ENCODE results near the gene CEP68.

CEP68 gene

DNA sequence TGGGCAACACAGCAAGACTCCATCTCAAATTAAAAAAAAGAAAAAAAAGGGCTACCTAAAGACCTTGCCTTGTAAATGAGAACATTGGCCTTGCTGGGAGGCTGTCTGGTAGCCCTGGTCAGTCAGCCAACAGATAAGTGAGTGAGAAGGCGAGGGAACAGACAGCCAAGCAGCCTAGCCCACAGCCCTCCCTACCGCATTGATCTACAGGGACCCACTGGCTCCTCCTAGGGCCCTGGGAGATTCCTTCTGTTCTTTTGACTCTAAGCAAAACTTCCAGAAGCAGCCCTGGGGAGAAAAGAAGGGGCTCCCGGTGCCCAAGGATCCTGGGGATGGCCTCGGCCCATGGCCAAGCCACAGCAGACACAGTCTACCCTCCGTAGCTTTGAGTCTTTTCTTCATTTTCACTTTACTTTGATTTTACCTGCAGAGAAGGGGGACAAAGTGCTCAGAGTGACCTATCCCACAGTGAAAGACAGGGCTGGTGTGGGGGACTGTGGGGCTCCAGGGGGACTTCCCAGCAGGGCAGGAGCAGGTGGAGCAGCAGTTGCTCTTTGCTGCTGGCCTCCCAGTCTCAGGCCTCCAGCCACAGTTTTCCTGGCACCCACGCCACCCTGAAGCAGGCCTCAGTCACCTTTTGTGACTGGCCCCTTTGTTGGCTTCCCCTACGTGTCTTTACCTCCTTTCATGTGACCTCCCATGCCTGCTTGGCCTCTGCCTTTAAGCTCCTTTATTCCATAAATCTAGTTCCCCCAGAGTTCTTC is 5.1 kb downstream of the CEP68 start:
- DNase-seq: no peak

DNA sequence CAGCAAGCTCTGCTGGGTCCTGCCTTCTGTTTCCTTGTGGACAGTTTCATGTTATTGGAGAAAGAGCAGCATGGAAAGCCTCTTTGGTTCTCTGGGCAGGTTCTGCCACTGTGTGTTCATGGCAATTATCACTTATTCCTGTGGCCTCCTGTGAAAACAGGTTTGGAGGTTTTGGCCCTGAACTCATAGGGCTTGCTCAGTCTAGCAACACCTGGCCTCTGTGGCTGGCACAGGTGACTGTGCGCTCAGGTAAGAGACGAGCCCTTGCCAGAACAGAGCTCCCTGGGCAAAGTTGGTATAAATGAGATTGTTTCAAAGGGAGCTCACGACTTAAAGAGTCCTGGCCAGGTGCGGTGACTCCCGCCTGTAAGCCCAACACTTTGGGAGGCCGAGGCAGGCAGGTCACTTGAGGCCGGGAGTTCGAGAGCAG is 5.7 kb downstream of the CEP68 start:
- DNase-seq: no peak

DNA sequence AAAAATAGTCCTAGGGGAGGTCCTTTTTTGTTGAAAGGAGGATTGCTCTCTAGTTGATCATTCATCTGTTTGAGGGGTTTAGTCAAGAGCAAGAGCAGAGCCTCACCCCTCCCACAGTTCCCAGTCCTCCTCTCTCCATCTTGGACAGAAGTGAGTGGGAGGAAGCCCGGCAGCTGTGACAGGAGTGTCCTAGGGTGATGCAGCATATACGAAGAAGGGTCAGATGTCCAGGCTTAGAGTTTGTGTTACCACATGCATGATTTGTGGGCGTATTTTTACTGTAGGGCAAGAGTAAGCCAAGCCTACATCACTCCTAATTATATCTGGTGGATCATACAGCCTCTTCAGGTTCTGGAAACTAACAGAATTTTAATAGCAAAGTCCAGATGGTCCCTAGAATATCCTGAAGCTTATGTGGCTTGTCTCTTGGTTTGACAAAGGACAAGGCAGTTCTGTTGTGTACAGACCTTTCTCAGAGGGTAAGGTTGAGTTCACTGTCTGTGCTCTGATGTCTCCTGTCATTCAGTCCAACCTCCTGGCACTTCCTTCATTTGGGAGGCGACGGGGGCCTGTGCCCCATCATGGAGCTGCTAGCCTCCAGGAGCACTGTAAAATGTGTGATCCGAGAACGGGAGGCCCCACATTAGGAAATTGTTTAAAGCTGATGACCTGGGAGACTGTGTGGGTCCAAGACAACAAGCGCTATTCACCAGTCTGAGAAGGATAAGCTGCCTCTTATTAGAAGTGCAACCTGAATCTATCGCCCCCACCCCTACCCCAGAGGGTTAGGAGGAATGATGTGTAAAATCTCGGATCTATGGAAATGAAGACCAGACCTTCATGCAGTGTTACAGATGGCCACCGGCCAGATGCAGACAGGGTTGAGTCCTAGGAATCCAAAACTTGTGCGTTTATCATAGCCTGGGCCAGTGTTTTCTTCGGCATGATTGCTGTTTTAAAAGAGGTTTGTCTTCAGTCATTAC is 6.9 kb downstream of the CEP68 start:
- no peak for DNase-seq

DNA sequence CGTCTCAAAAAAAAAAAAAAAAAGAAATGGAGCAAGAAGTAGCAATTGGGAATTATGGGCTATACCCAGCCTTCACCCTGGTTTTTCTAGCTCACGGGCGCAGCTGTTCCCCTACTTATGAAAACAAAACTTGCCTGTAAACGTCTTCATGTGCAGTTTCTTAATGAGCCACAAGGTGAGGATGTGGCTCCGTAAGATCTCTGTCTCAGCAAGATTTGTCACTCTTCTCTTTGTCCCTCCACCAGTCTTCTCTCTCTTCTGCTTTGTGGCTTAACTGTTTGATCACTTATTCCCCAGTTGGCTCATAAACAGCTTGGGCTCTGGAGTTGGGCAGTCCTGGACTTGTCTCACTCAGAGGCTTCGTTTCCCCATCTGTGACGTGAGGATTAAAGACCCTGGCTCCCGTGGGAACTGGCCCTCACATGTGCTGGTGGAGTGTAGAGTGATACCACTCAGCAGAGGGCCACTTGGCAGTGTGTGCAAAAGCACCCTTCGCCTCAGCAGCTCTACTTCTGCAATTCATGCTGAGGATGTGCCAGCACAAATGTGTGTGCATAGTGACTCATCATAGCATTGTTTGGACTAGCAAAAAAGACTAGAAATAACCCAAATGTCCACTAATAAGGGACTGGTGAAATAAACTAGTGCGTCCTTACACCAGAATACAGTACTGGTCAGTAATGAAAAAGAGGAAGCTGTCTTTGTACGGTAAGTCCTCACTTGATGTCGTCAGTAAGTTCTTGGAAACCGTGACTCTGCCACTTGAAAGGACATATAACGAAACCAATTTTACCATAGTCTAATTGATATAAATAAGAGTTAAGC is 8.7 kb downstream of the CEP68 start:
- peak; percentile 74 for DNase-seq

DNA sequence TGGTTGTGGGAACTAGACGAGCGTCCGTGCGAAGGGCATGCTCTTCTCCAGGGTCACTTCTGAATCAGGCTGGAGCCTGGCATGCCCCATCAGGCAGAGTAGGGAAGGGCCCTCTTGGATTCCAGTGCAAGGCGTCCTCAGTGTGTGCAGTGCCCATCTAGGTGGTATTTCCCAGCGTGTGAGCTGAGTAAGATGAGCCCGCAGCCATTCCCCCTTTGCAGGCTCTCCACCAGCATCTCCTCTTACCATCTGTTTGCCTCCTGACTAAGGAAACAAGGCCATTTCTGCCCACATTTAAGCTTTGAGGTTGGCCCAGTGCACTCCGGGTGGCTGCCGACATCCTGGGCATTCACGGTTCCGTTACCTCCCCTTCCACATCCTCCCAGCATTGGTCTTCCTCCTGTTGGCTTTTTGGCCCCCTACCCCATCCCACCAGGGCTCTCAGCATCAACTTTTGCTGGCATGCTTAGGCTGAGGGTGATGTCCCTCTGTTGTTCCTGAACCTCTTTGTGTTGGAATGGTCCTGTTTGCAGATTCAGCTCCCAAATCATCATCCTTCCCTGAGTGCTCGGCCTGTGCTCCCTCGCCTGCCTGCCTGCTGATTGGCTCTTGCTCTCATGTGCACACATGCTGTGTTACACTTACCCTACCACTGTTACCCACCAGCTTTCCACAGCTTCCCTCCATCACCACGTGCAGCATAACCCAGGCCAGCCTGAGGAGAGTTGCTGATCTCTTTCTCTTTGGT is 11.8 kb downstream of the CEP68 start:
- DNase-seq: no peak

DNA sequence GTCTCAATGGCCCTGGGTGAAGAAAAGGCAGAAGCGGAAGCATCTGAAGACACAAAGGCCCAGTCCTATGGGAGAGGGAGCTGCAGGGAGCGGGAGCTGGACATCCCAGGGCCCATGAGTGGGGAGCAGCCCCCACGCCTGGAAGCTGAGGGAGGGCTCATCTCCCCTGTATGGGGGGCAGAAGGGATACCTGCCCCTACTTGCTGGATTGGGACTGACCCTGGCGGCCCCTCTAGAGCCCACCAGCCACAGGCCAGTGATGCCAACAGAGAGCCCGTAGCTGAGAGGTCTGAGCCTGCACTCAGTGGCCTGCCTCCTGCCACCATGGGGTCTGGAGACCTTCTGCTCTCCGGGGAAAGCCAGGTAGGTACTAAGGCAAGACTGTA is 13.2 kb downstream of the CEP68 start:
- DNase-seq: no peak

DNA sequence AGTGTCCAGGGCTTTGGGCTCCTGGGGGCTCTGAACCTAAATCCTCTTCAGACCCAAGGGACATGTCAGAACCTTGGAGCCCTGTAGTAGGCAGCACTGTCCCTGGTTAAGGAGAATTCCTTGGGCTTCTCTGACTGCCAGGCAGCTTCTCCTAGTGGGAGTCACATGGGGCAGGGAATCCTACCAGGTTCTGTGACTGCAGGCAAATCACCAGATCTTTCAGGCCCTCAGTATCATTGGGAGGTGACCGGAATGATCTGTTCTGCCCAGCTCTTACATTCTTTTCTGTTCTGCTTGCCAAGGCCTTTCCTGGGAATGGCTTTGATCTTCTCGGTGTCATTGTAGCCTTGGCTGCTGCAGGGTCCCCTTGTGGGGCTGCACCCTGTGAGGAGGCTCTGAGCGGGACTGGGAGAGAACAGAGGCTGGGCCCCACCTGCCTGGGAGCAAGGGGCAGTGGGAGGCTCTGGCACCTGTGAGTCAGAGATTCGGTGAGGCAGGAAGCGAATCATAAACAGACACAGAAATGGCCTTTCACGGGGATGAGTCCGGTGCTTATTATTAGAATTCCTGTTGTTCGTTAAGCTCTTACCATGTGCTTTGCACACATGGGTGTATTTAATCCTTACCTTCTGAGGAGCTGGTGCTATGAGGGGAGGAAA is 14.1 kb downstream of the CEP68 start:
- no peak for DNase-seq

DNA sequence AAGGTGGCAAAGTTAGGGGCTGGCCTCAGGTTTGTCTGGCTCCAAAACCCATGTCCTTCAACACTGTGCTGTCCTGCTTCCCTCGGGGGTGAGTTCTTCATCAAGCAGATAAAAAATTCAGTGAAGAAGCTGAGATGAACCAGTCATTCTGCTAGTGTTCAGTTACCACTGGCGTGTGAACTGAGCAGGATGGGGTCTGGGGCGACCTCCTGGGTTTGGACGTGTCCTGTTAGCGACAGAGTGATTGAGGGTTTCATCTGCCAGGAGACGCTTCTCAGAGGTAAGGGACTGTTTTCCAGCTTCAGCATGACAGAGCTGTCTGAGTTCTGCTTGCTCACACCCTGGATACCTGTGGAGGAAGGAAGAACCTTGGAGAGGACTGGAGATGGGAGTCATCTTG is 14.6 kb downstream of the CEP68 start:
- DNase-seq: no peak

DNA sequence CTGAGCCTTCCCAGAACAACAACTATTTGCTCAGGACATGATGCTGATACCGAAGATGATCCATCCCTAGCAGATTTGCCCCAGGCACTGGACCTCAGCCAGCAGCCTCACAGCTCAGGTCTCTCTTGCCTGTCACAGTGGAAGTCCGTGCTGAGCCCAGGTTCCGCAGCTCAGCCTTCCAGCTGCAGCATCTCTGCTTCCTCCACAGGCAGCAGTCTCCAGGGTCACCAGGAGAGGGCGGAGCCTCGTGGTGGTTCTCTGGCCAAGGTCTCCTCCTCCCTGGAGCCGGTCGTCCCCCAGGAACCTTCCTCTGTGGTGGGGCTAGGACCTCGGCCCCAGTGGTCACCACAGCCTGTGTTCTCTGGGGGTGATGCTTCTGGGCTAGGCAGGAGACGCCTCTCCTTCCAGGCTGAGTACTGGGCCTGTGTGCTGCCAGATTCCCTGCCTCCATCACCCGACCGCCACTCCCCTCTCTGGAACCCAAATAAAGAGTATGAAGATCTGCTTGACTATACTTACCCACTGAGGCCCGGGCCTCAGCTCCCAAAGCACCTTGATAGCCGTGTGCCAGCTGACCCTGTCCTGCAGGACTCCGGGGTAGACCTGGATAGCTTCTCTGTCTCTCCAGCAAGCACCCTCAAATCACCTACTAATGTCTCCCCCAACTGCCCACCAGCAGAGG is 15.4 kb downstream of the CEP68 start:
- DNase-seq: no peak

DNA sequence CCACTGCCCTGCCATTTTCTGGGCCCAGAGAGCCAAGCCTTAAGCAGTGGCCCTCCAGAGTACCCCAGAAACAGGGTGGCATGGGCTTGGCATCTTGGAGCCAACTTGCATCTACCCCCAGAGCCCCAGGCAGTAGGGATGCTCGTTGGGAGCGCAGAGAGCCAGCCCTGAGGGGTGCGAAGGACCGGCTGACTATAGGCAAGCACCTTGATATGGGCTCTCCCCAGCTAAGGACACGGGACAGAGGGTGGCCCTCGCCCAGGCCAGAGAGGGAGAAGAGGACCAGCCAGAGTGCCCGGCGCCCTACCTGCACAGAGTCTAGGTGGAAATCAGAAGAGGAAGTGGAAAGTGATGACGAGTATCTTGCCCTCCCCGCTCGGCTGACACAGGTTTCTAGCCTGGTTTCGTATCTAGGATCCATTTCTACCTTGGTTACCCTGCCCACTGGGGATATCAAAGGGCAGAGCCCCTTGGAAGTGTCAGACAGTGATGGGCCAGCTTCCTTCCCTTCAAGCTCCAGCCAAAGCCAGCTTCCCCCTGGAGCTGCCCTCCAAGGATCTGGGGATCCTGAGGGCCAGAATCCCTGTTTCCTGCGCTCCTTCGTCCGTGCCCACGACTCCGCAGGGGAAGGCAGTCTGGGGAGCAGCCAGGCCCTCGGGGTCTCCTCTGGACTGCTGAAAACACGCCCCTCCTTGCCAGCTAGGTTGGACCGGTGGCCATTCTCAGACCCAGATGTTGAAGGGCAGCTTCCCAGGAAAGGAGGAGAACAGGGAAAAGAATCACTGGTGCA is 16.2 kb downstream of the CEP68 start:
- DNase-seq: no peak

DNA sequence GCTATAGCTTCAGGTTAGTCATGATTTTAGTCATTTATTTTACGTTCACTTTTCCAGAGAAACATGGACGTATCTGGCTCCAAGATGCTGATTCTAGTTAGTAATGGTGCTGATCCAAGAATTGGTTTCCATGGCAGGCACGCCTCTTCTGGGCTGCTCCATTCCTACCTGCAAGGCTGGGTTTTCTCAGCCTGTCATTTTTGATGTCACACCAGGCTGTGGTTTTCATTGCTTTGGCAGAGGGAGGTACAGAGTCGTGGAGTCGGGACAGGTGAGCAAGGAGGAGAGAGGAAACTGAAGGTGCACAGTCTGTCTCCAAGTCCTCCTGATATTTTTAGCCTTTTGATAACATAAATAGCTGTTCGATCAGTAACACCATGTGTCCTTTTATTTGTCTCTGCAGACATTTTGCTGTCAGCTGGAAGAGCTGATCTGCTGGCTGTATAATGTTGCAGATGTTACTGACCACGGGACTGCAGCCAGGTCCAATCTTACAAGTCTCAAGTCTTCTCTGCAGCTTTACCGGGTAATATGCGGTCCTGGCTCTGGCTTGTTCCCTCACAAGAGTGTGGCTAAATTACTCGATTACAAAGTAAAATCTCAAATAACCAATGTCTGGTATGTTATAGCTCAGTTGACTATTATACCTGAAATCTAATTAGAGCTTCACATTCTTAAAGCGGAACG is 17.8 kb downstream of the CEP68 start:
- no peak for DNase-seq

DNA sequence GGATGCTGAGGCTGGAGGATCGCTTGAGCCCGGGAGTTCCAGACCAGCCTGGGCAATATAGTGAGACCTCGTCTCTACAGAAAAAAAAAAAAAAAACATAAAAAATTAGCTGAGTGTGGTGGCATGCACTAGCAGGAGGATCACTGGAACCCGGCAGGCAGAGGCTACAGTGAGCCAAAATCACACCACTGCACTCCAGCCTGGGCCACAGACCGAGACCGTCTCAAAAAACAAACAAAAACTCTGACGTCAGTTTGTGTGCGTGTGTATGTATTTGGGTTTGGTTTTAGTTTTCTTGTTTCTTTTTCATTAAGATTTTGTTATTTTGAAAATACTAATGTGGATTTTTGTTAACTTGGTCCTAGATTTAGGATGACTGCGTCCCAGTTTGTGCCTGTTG is 19.0 kb downstream of the CEP68 start:
- DNase-seq: no peak

DNA sequence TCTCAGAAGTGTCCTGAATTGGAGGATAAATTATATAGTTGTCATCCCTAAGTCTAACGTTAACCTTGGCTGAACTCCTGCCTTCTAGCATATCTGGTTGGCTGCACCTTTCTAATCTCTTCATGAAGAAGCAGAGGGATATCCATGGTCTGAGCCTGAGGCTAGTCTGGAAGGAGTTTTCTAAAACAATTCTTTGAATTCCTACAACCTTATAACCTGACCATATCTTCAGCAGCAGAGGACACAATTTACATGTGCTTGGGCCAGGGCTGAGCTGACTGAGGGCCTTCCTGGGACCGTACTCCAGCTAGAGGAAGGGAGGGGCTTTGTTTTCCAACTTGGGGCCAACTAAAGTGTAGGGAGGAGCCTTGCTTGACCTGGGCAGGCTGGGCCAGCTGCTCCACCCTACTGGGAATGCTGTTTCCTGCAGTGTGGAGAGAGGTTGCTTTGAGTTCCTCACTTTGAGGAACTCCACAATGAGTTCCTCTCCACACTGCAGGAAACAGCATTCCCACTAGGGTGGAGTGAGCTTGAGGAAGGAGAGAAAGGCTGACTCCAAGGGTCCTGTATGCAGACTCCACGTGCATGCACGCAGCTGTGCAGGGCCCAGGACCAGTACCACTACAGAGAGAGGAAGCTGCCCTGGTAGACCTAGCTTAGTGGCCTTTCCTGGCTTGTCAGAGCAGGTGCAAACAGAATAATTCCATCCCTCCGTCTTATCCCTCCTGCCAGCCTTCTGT is 19.6 kb downstream of the CEP68 start:
- DNase-seq: no peak

DNA sequence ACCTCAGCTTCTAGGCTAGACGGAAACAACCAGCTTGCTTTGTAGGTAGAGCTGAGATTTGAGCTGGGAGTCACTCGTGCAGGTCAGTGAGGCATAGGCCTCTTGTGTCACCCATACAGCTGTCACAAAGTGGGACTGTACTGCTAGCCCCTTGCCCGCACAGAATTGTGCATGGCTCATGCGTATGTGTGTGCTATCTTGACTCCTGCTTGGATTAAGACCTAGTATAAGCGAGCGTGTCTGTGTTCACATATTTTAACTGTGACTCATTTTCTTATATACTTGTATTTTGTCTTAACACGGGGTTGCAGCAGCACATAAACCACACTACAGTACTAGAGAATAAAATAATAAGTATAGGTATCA is 20.1 kb downstream of the CEP68 start:
- DNase-seq: no peak

DNA sequence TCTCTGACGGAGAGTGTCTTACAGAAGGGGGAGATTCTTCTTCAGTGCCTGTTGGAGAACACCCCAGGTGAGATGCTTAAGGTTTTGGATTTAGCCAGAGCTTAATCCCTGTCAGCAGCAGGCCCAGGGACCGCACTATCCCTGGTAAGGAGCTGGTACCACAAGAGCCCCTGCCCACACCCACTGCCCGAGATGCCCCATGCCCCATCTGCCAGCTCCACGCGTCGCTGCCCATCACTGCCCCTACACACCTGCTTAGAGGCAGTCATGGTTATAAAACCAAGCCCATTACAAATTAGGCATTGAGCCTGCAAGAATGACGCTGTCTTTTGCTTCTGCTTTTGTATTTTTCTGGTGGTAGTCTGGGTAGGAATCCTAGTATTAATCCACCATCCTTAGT is 21.7 kb downstream of the CEP68 start:
- DNase-seq: no peak

DNA sequence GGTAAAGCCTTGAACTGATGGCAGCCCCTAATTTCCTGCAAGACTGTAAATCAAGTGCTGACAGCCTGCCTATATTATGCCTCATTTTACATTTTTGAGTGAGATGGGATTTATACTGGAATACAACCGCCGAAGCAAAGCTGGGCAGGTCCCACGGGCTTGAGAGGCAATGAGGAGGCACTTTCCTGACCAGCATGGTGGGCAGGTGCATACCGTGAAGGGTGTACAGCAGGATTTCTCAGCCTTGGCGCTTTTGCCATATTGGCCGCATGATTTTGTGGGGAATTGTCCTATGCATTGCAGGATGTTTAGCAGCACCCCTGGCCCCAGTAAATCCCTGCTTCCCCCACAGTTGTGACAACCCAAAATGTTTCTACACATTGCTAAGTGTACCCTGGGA is 22.8 kb downstream of the CEP68 start:
- DNase-seq: no peak

DNA sequence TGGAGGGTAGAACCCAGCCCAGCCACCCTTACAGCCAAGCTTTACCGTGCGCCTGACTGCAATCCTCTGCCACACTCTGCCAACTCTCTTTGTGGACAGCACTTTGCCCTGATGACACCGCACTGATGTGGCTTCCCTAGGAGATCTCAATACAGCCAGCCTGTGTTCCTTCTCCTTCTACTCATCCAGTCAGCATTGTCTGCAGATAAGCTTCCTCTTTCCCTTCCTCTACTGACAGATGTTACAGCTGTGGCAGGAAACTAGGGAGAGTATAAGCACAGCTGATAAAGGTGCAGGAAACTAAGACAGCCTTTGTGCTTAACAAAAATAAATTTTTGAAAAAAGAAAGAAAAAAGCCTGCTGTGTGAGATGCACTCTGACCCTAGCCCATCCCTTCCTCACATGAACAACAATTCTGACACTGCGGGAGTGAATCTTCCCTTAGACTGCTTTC is 25.0 kb downstream of the CEP68 start:
- no peak for DNase-seq

DNA sequence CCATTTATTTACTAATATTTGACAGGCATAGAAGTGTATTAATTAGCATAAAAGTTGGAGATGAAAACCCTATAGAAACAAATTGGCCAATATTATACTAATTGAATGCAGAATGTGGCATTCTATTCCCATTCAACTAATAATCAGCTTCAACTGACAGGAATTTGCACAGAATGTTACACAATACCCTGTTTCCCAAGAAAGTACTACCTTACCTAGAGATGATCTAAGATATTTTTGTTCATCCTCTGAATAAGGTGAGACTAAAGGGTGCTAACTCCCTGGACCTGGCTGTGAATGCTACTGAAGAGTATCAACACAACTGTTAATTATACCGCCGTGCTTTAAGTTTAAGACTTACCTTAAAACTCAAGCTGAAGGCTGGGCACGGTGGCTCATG is 28.9 kb downstream of the CEP68 start:
- no peak for DNase-seq

DNA sequence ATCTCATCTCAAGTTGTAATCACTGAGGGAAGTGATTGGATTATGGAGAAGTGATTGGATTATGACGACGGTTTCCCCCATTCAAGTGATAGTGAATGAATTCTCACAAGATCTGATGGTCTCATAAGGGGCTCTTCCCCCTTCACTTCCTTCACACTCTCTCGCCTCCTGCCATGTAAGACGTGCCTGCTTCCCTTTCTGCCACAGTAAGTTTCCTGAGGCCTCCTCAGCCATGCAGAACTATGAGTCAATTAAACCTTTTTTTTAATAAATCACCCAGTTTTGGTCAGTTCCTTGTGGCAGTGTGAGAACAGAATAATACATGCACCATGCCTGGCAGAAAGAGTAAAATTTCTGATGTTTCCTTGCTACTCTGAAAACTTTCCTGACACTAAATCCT is 36.6 kb downstream of the CEP68 start:
- no peak for DNase-seq

All from activated CD4-positive, alpha-beta T cell treated with anti-CD3 and anti-CD28 coated beads, Interleukin-2, Interleukin-6, amounts not matched to agents 100 ng/mL and 50 ng/mL, durations not matched to agents 16 hours and 8 hours (primary cell).